ENCODE measurements around the gene ZNF287.

Gene ZNF287

GRCh38 chr17:16515933-16516332 lies 53.1 kb downstream of the ZNF287 start:
- no peak for DNase-seq

- no peak for DNase-seq
Measured at GRCh38 chr17:16513873-16514272, 55.1 kb downstream of the ZNF287 start.

GRCh38 chr17:16512011-16512410 lies 57.0 kb downstream of the ZNF287 start:
- peak; percentile 19 to 48 for DNase-seq

- DNase-seq, result no peak
Measured at GRCh38 chr17:16511593-16511992, 57.4 kb downstream of the ZNF287 start.

GRCh38 chr17:16507918-16508533 lies 61.0 kb downstream of the ZNF287 start:
- DNase-seq, result no peak

- no peak for DNase-seq
Measured at GRCh38 chr17:16506188-16506587, 62.8 kb downstream of the ZNF287 start.

- no peak for DNase-seq
Measured at GRCh38 chr17:16504984-16505383, 64.0 kb downstream of the ZNF287 start.

Data from NCI-H187 (cell line).